ENCODE data around the gene FCGR2B. TPM values are rescaled to one million over a fixed set of nuclear protein-coding genes. Genes with fewer than 3 reads are reported as not detected.
"Not testable (repeated sequence)": the region's sequence is repeated elsewhere in the genome, so short reads cannot be mapped to it uniquely, and the experiment has no call there.

Gene FCGR2B
- polyA plus RNA-seq, 1 of the 3 experiments (the other 2 are of a cell fraction): 0.05 TPM

GRCh38 chr1:161647507-161648360 lies 15.2 kb upstream of the FCGR2B start:
- TF ChIP-seq SMC3 (IDR thresholded peaks at IDR 0.05; ENCODE audit: low read depth, low read length): peak; percentile 47
- TF ChIP-seq, protein P1, sequence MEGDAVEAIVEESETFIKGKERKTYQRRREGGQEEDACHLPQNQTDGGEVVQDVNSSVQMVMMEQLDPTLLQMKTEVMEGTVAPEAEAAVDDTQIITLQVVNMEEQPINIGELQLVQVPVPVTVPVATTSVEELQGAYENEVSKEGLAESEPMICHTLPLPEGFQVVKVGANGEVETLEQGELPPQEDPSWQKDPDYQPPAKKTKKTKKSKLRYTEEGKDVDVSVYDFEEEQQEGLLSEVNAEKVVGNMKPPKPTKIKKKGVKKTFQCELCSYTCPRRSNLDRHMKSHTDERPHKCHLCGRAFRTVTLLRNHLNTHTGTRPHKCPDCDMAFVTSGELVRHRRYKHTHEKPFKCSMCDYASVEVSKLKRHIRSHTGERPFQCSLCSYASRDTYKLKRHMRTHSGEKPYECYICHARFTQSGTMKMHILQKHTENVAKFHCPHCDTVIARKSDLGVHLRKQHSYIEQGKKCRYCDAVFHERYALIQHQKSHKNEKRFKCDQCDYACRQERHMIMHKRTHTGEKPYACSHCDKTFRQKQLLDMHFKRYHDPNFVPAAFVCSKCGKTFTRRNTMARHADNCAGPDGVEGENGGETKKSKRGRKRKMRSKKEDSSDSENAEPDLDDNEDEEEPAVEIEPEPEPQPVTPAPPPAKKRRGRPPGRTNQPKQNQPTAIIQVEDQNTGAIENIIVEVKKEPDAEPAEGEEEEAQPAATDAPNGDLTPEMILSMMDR (IDR thresholded peaks at IDR 0.05): peak; percentile 55
- TF ChIP-seq RAD21 (IDR thresholded peaks at IDR 0.05; ENCODE audit: low read length): peak; percentile 58
- H3F3A ChIP-seq (replicated peaks; ENCODE audit: insufficient read depth); H3K4me1 ChIP-seq (ENCODE audit: control insufficient read depth in 1 of 2, insufficient read depth in 2 of 2, low read depth in 1 of 2, low read length in 1 of 2); H3K79me2 ChIP-seq (ENCODE audit: insufficient read depth); H3K9me2 ChIP-seq; H3K9ac ChIP-seq; H3K4me3 ChIP-seq (ENCODE audit: low read depth in 2 of 2, low read length in 1 of 2); H3K9me3 ChIP-seq; H3K27ac ChIP-seq (ENCODE audit: low read depth in 2 of 2, low read length in 1 of 2); H3K4me2 ChIP-seq; H3K27me3 ChIP-seq (ENCODE audit: insufficient read depth); POLR2A ChIA-PET; DNase-seq; H3K36me3 ChIP-seq (replicated peaks in 1 of 2; ENCODE audit: control insufficient read depth in 1 of 2, insufficient read depth in 2 of 2, low read length in 1 of 2); H2AFZ ChIP-seq (ENCODE audit: low read depth); H4K20me1 ChIP-seq (ENCODE audit: insufficient read depth): not testable (repeated sequence)
- WGBS (ENCODE audit: low lambda C conversion rate): 18% methylated on average over 12 of the region's 13 CpGs
- CTCF ChIA-PET: interaction anchor here (0.6 to 2.1 kb wide), 4 partner anchors 75 to 91 kb away, joined by 3 to 19 read pairs (median 3); no protein-coding TSS in a partner anchor

- H3K9me3 ChIP-seq; H3K4me1 ChIP-seq (ENCODE audit: control insufficient read depth in 1 of 2, insufficient read depth in 2 of 2, low read depth in 1 of 2, low read length in 1 of 2); H3K4me2 ChIP-seq; H3K36me3 ChIP-seq (replicated peaks in 1 of 2; ENCODE audit: control insufficient read depth in 1 of 2, insufficient read depth in 2 of 2, low read length in 1 of 2); H3K79me2 ChIP-seq (ENCODE audit: insufficient read depth); H3K9ac ChIP-seq; H3K27ac ChIP-seq (ENCODE audit: low read depth in 2 of 2, low read length in 1 of 2); H4K20me1 ChIP-seq (ENCODE audit: insufficient read depth); H2AFZ ChIP-seq (ENCODE audit: low read depth); CTCF ChIA-PET; POLR2A ChIA-PET; DNase-seq; H3K9me2 ChIP-seq; H3K4me3 ChIP-seq (ENCODE audit: low read depth in 2 of 2, low read length in 1 of 2); H3K27me3 ChIP-seq (ENCODE audit: insufficient read depth); H3F3A ChIP-seq (replicated peaks; ENCODE audit: insufficient read depth): not testable (repeated sequence)
- 15% methylated on average over 2 of the region's 7 CpGs for WGBS (ENCODE audit: low lambda C conversion rate)
These were observed 9.4 kb upstream of the FCGR2B start for GRCh38 chr1:161653541-161653940.

DNA sequence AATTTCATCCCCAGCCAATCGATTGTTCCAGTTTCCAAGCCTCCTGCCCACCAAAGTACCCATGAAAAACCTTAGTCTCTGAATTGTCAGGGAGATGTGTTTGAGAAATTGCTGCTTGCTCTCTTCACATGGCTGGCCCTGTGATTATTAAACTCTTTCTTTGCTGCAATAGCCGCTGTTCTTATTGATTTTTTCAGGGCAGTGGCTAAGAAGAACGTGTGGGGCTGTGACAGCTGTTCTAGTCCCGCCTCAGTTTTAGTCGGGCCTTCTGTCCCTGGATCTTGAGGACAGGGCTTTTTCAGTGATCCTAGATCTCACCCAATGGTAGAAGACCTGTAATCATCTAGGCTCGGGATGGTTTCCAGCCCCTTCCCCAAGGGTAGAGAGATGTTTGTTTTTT lies 9.0 kb upstream of the FCGR2B start:
- CTCF ChIA-PET: not testable (repeated sequence)

GRCh38 chr1:161658524-161658923 lies 4.4 kb upstream of the FCGR2B start:
- H4K20me1 ChIP-seq (ENCODE audit: insufficient read depth); H3K4me2 ChIP-seq; H3K79me2 ChIP-seq (ENCODE audit: insufficient read depth); DNase-seq; H3K4me1 ChIP-seq (ENCODE audit: control insufficient read depth in 1 of 2, insufficient read depth in 2 of 2, low read depth in 1 of 2, low read length in 1 of 2); H3K9me3 ChIP-seq; H3K27me3 ChIP-seq (ENCODE audit: insufficient read depth); H3F3A ChIP-seq (replicated peaks; ENCODE audit: insufficient read depth); H3K9ac ChIP-seq; CTCF ChIA-PET; H3K4me3 ChIP-seq (ENCODE audit: low read depth in 2 of 2, low read length in 1 of 2); H3K27ac ChIP-seq (ENCODE audit: low read depth in 2 of 2, low read length in 1 of 2); H3K36me3 ChIP-seq (replicated peaks in 1 of 2; ENCODE audit: control insufficient read depth in 1 of 2, insufficient read depth in 2 of 2, low read length in 1 of 2); H2AFZ ChIP-seq (ENCODE audit: low read depth); POLR2A ChIA-PET; H3K9me2 ChIP-seq: not testable (repeated sequence)

More for the DNA sequence above, 9.0 kb upstream of the FCGR2B start:
- H3K79me2 ChIP-seq (ENCODE audit: insufficient read depth); H3K36me3 ChIP-seq (replicated peaks in 1 of 2; ENCODE audit: control insufficient read depth in 1 of 2, insufficient read depth in 2 of 2, low read length in 1 of 2); H3K4me2 ChIP-seq; POLR2A ChIA-PET; H2AFZ ChIP-seq (ENCODE audit: low read depth); H3K4me1 ChIP-seq (ENCODE audit: control insufficient read depth in 1 of 2, insufficient read depth in 2 of 2, low read depth in 1 of 2, low read length in 1 of 2); H3K9me2 ChIP-seq; H3K27ac ChIP-seq (ENCODE audit: low read depth in 2 of 2, low read length in 1 of 2); H3K9ac ChIP-seq; H3K9me3 ChIP-seq; H4K20me1 ChIP-seq (ENCODE audit: insufficient read depth); H3K27me3 ChIP-seq (ENCODE audit: insufficient read depth); H3F3A ChIP-seq (replicated peaks; ENCODE audit: insufficient read depth); H3K4me3 ChIP-seq (ENCODE audit: low read depth in 2 of 2, low read length in 1 of 2); DNase-seq: not testable (repeated sequence)
- 7% methylated on average over 3 of the region's 6 CpGs for WGBS (ENCODE audit: low lambda C conversion rate)

DNA sequence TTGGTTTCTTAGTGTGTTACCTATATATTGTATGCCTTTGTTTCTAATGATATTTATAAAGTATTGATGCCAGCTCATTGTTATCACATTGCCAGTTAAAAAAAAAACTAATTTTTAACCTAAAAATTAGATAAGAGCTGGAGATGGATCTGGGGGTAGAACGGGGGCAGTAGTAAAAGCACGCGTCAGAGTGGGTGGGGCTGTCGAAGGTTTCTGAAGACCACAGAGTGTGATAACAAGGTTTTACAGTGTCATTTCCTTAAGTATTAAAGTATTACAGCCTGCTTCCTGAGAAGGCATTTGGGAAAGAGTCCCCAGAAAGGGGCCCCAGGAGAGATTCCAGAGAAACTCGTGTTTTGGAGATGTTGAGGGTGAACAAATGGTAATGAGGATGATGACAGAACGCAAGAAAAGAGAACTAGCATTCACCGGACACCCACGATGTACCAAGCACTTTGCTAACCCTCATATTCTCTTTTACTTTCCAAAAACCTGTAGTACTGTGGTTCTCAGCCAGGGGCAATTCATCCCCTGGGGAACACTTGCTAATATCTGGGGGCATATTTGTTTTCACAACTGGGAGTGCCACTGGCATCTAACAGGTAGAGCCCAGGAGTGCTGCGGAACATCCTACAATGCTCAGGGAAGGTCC lies 1.2 kb upstream of the FCGR2B start:
- H4K20me1 ChIP-seq (ENCODE audit: insufficient read depth); H2AFZ ChIP-seq (ENCODE audit: low read depth); CTCF ChIA-PET; POLR2A ChIA-PET; DNase-seq; H3K27ac ChIP-seq (ENCODE audit: low read depth in 2 of 2, low read length in 1 of 2); H3K4me3 ChIP-seq (ENCODE audit: low read depth in 2 of 2, low read length in 1 of 2); H3K27me3 ChIP-seq (ENCODE audit: insufficient read depth); H3F3A ChIP-seq (replicated peaks; ENCODE audit: insufficient read depth); H3K79me2 ChIP-seq (ENCODE audit: insufficient read depth); H3K9ac ChIP-seq; H3K4me2 ChIP-seq; H3K36me3 ChIP-seq (replicated peaks in 1 of 2; ENCODE audit: control insufficient read depth in 1 of 2, insufficient read depth in 2 of 2, low read length in 1 of 2); H3K9me3 ChIP-seq; H3K4me1 ChIP-seq (ENCODE audit: control insufficient read depth in 1 of 2, insufficient read depth in 2 of 2, low read depth in 1 of 2, low read length in 1 of 2); H3K9me2 ChIP-seq: not testable (repeated sequence)
- 13% methylated on average over 3 of the region's 9 CpGs for WGBS (ENCODE audit: low lambda C conversion rate)

Data from SK-N-SH (cell line).